Caco-2 (cell line): ENCODE results near the gene UBQLN3. TPM values are rescaled to one million over a fixed set of nuclear protein-coding genes. Genes with fewer than 3 reads are reported as not detected.

ENCODE experiments used
- BruUV-seq: library from RNA; stranded (reverse); fragments of 400-500 nt; replicated peaks from 2 replicates; lab custom pipeline; 2021; lab: Mats Ljungman, UMichigan
- CTCF ChIA-PET: fragments of 300-600 bp; sonication (Branson Sonifier 250); formaldehyde crosslinking; loops from one replicate; lab custom pipeline; 2022; ENCODE audit warnings: antibody characterized with exemption; lab: Charles Lee
- POLR2A ChIA-PET: fragments of 300-600 bp; sonication (Branson Sonifier 250); formaldehyde crosslinking; loops from one replicate; lab custom pipeline; 2022; ENCODE audit warnings: antibody characterized with exemption; lab: Charles Lee
- DNase-seq, 2 experiments: peaks; one replicate each; pipeline versions ENCODE4 v3.0.0 to v3.0.0-alpha.2; 2020 to 2022
- H3K27me3 ChIP-seq: replicated peaks from 2 replicates; pipeline ENCODE4 v1.6.0; 2011; ENCODE audit warnings: low read length; ENCODE audit not compliant: control insufficient read depth, insufficient read depth
- H3K36me3 ChIP-seq: 2 replicates; pipeline ENCODE4 v1.5.1; 2011; ENCODE audit warnings: low read length; ENCODE audit not compliant: control insufficient read depth, insufficient read depth
- H3K4me1 ChIP-seq: fragments of 250-450 bp; sonication (Bioruptor Pico); 2 replicates; pipeline ENCODE4 v1.5.1; 2020; ENCODE audit warnings: mild to moderate bottlenecking
- H3K4me3 ChIP-seq: 2 replicates; pipeline ENCODE4 v1.5.1; 2011; ENCODE audit warnings: low read depth, mild to moderate bottlenecking, control low read depth, low read length
- H3K9me3 ChIP-seq: fragments of 250-450 bp; sonication (Bioruptor Pico); 2 replicates; pipeline ENCODE4 v1.5.1; 2020; ENCODE audit warnings: mild to moderate bottlenecking, moderate library complexity
- H3K27ac Mint-ChIP-seq: one replicate; pipeline ENCODE4 v1.8.0; 2022; ENCODE audit warnings: mixed read lengths; ENCODE audit not compliant: unreplicated experiment
- H3K27me3 Mint-ChIP-seq: one replicate; pipeline ENCODE4 v1.8.0; 2022; ENCODE audit warnings: mixed read lengths; ENCODE audit not compliant: insufficient read depth, unreplicated experiment
- H3K36me3 Mint-ChIP-seq: one replicate; pipeline ENCODE4 v1.8.0; 2022; ENCODE audit warnings: mild to moderate bottlenecking, mixed read lengths; ENCODE audit not compliant: insufficient read depth, unreplicated experiment
- H3K4me1 Mint-ChIP-seq: one replicate; pipeline ENCODE4 v1.8.0; 2022; ENCODE audit warnings: low read depth, mixed read lengths; ENCODE audit not compliant: unreplicated experiment
- H3K4me3 Mint-ChIP-seq: one replicate; pipeline ENCODE4 v1.8.0; 2022; ENCODE audit warnings: mild to moderate bottlenecking, moderate library complexity, mixed read lengths; ENCODE audit not compliant: unreplicated experiment
- H3K9me3 Mint-ChIP-seq: one replicate; pipeline ENCODE4 v1.8.0; 2022; ENCODE audit warnings: mixed read lengths; ENCODE audit not compliant: unreplicated experiment
- CTCF ChIP-seq, 2 experiments: fragments of 200-600 bp in 1 of 2; IDR thresholded peaks; 1 replicate in 1 of 2; 2 replicates in 1 of 2; pipeline versions ENCODE4 v1.5.1 to v1.8.0; 2011 to 2022; ENCODE audit warnings: antibody characterized with exemption in 1 of 2, control low read depth in 1 of 2, inconsistent platforms in 1 of 2, low read depth in 1 of 2, low read length in 1 of 2, mild to moderate bottlenecking in 1 of 2, moderate library complexity in 1 of 2; ENCODE audit not compliant: insufficient read depth in 1 of 2, severe bottlenecking in 1 of 2, unreplicated experiment in 1 of 2
- intact Hi-C: fragments of 100-400 bp; cut with micrococcal nuclease; formaldehyde crosslinking; loops from one replicate; pipeline ENCODE4 v1.10.0; 2022; ENCODE audit not compliant: unreplicated experiment
- total RNA-seq: library from RNA; stranded (reverse); gene quantifications from 2 replicates; pipeline ENCODE4 v1.2.3, GENCODE V29; 2022

Gene UBQLN3
- total RNA-seq, 1 experiment from 2014 or later, result not detected

GRCh38 chr11:5507177-5507932 lies 2.4 kb downstream of the UBQLN3 start:
- no peaks in the 10 kb centered on the region; the same call in 1 of the 2 replicates for H3K9me3 ChIP-seq
- Mint-ChIP-seq H3K4me1 (no peaks in the 10 kb centered on the region), H3K27ac (no peak overlapping the region), H3K9me3 (no peaks in the 10 kb centered on the region), H3K36me3 (no peaks in the 10 kb centered on the region), H3K4me3 (no peak overlapping the region), H3K27me3 (peaks cover 15% of the 10 kb centered on the region)
- TF ChIP-seq CTCF (IDR thresholded peaks at IDR 0.05; ENCODE audit: insufficient read depth in 1 of 2, low read depth in 1 of 2, low read length in 1 of 2, severe bottlenecking in 1 of 2, unreplicated experiment in 1 of 2), result no peak
- intact Hi-C loops, result no loop called here
- BruUV-seq, result no TSS peak
- DNase-seq, result no peak
- ChIA-PET CTCF (no interaction called here), POLR2A (no interaction called here)
- H3K36me3 ChIP-seq, result no peaks in the 10 kb centered on the region
- no peaks in the 10 kb centered on the region for H3K27me3 ChIP-seq
- H3K4me3 ChIP-seq, result no peak overlapping the region
- H3K4me1 ChIP-seq, result no peaks in the 10 kb centered on the region

- Mint-ChIP-seq H3K4me1 (no peaks in the 10 kb centered on the region), H3K27me3 (peaks cover 14% of the 10 kb centered on the region), H3K9me3 (no peaks in the 10 kb centered on the region), H3K36me3 (no peaks in the 10 kb centered on the region), H3K4me3 (no peak overlapping the region), H3K27ac (no peak overlapping the region)
- intact Hi-C loops, result no loop called here
- Histone ChIP-seq H3K27me3 (no peaks in the 10 kb centered on the region), H3K36me3 (no peaks in the 10 kb centered on the region), H3K4me1 (no peaks in the 10 kb centered on the region), H3K4me3 (no peak overlapping the region), H3K9me3 (no peaks in the 10 kb centered on the region; the same call in 1 of the 2 replicates)
- BruUV-seq, result no TSS peak
- POLR2A ChIA-PET, result no interaction called here
- no peak for DNase-seq
- CTCF ChIA-PET, result no interaction called here
- no peak for TF ChIP-seq CTCF (IDR thresholded peaks at IDR 0.05; ENCODE audit: insufficient read depth in 1 of 2, low read depth in 1 of 2, low read length in 1 of 2, severe bottlenecking in 1 of 2, unreplicated experiment in 1 of 2)
Measured at GRCh38 chr11:5505363-5506048, 4.3 kb downstream of the UBQLN3 start.

- Mint-ChIP-seq H3K27me3 (peaks cover 15% of the 10 kb centered on the region), H3K4me3 (no peak overlapping the region), H3K9me3 (no peaks in the 10 kb centered on the region), H3K4me1 (no peaks in the 10 kb centered on the region), H3K27ac (no peak overlapping the region), H3K36me3 (no peaks in the 10 kb centered on the region)
- no TSS peak for BruUV-seq
- no peak for DNase-seq
- no peaks in the 10 kb centered on the region for H3K36me3 ChIP-seq
- CTCF ChIA-PET, result no interaction called here
- intact Hi-C loops, result no loop called here
- H3K27me3 ChIP-seq, result no peaks in the 10 kb centered on the region
- no peak for TF ChIP-seq CTCF (IDR thresholded peaks at IDR 0.05; ENCODE audit: insufficient read depth in 1 of 2, low read depth in 1 of 2, low read length in 1 of 2, severe bottlenecking in 1 of 2, unreplicated experiment in 1 of 2)
- no peaks in the 10 kb centered on the region; the same call in 1 of the 2 replicates for H3K9me3 ChIP-seq
- POLR2A ChIA-PET, result no interaction called here
- H3K4me3 ChIP-seq, result no peak overlapping the region
- H3K4me1 ChIP-seq, result no peaks in the 10 kb centered on the region
Measured at GRCh38 chr11:5504403-5504921, 5.3 kb downstream of the UBQLN3 start.
